ENCODE data around the gene SLC38A3. TPM values are rescaled to one million over a fixed set of nuclear protein-coding genes. Genes with fewer than 3 reads are reported as not detected.

The SLC38A3 gene
- total RNA-seq, 1 donor = 0.27 TPM

DNA sequence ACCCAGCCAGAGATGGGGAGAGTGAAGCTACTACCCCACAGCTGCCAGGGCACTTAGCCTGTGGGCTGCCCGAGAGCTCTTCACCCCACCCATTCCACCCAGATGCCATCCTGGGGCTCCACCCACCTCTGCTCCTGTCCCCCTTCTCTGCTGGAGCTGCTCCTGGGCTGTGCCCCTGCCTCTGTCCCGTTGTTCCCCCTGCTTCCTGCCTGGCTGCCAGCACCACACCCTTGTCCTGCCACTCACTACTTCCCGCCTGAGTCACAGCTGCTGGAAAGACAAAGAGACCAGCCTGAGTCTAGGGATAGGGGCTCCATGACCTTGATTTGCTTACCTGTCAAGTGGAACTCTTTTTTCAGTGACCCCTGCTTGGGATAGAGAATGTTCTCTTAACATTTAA lies 43.3 kb downstream of the SLC38A3 start:
- DNase-seq (ENCODE audit: low read depth) = no peak
- TF ChIP-seq, protein P1, sequence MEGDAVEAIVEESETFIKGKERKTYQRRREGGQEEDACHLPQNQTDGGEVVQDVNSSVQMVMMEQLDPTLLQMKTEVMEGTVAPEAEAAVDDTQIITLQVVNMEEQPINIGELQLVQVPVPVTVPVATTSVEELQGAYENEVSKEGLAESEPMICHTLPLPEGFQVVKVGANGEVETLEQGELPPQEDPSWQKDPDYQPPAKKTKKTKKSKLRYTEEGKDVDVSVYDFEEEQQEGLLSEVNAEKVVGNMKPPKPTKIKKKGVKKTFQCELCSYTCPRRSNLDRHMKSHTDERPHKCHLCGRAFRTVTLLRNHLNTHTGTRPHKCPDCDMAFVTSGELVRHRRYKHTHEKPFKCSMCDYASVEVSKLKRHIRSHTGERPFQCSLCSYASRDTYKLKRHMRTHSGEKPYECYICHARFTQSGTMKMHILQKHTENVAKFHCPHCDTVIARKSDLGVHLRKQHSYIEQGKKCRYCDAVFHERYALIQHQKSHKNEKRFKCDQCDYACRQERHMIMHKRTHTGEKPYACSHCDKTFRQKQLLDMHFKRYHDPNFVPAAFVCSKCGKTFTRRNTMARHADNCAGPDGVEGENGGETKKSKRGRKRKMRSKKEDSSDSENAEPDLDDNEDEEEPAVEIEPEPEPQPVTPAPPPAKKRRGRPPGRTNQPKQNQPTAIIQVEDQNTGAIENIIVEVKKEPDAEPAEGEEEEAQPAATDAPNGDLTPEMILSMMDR (IDR thresholded peaks at IDR 0.05; ENCODE audit: insufficient read depth, low read length) = no peak
- H3K4me3 ChIP-seq (ENCODE audit: low read depth, low read length) = no peak overlapping the region

DNA sequence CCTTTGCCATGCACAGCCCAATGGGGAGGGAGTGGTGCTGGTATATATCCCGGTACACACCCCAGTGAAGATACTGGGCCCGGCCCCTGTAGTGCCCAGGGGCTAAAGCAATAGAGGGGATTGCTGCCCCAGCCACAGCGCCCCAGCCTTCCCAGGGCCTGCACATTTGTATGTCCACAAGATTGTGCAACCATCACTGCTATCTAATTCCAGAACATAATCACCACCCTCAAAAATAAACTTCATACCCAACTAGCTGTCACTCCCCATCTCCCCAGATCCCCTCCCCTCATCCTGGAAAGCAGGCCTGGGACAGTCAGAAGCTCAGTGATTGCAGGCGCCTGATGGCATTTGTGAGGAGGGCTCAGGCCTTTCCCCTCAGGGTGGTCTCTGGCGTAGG lies 44.4 kb downstream of the SLC38A3 start:
- TF ChIP-seq, protein P1 (IDR thresholded peaks at IDR 0.05; ENCODE audit: insufficient read depth, low read length) = no peak
- no peak for DNase-seq (ENCODE audit: low read depth)
- H3K4me3 ChIP-seq (ENCODE audit: low read depth, low read length) = no peak overlapping the region

DNA sequence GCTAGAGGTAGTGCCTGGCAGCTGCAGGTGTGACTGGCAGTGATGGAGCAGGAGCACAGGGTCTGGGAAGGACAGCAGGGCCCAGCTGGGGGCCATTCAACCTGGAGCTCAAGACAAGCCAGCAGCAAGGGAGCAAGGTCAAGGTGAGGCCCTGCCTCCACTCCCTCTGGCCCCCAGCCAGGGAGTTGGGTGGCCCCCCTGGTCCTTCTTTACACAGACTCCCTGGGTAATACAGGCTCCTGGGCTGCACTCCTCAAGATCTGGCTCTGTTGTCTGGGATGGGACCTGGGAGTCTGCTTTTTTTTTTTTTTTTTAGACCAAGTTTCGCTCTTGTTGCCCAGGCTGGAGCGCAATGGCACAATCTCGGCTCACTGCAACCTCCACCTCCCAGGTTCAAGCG lies 45.4 kb downstream of the SLC38A3 start:
- TF ChIP-seq, protein P1 (IDR thresholded peaks at IDR 0.05; ENCODE audit: insufficient read depth, low read length) = no peak
- DNase-seq (ENCODE audit: low read depth) = no peak
- no peak overlapping the region for H3K4me3 ChIP-seq (ENCODE audit: low read depth, low read length)

DNA sequence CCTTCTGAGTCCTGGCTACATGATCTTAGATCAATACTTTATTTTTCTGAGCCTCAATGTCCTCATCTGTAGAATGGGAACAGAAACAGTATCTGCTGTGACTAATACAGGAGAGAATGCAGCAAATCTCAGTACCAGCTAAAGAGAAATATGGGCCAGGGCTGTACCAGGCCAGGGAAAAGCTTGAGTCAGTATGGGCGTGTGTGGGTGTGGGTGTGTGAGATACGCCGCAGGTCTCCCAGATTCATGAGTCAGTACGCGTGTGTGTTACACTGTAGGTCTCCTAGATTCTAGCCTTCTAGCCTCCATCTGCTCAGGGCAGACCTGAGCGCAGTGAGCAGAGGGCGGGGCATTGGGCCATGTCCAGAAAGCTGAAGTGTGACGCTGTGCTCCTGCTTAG lies 46.1 kb downstream of the SLC38A3 start:
- TF ChIP-seq, protein P1 (IDR thresholded peaks at IDR 0.05; ENCODE audit: insufficient read depth, low read length) = no peak
- H3K4me3 ChIP-seq (ENCODE audit: low read depth, low read length) = no peak overlapping the region
- DNase-seq (ENCODE audit: low read depth) = peak; percentile 92

DNA sequence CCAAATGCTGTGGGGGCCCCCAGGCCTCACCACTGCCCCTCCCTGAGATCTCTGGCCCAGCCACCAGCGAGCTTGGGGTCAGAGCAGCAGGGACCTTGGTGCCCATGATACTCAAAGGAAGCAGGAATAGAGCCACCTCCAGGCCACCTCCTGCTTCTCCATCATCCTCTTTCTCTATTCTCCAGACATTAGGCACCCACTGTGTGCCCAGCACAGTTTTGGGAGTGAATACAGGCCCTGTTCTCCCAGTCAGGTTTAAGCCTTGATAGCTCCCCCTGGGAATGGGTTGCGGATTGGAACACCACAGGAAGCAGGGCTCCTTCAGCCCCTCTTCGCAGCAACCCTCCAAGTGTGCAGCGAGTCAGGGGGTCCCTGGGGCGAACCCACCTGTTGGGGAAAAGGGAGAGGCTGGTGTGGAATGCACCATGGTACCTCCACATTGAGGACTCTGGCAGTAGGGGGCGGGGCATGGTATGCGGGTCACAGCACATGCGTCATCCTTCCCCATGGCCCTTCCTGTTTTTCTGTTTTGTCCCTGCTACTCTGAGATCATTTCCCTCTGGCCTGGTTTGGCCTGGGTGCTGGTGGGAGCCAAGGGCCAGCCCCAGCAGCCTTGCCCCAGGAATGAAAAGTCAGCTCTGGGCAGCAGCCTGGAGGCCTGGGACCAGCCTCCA lies 49.6 kb downstream of the SLC38A3 start:
- DNase-seq (ENCODE audit: low read depth) = peak; percentile 42
- no peak overlapping the region for H3K4me3 ChIP-seq (ENCODE audit: low read depth, low read length)
- TF ChIP-seq, protein P1 (IDR thresholded peaks at IDR 0.05; ENCODE audit: insufficient read depth, low read length) = no peak

DNA sequence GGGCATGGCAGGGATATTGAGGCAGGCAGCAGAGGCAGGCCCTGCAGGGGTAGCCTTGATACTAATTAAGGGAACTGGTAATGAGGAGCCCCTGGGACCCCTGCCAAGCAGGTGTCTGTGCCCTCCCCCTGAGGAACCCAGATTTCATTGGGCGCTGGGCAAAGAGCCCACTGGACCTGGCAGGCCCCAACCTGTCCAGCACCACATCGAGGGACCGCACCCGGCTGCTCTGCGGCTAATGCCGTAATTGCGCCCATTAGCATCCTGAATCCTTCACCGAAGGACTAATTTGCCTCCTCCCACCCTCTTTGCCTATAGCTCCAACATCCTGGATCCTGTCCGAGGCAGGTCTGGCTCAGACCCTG lies 50.2 kb downstream of the SLC38A3 start:
- TF ChIP-seq, protein P1 (IDR thresholded peaks at IDR 0.05; ENCODE audit: insufficient read depth, low read length) = no peak
- no peak for DNase-seq (ENCODE audit: low read depth)
- no peak overlapping the region for H3K4me3 ChIP-seq (ENCODE audit: low read depth, low read length)
